GM18519 (cell line): Measurements from ENCODE around the gene PRKCQ.

Source experiments
- ATAC-seq: cut with Tn5 transposase; IDR thresholded peaks from one replicate; pipeline ENCODE4 v1.9.1; 2021; ENCODE audit warnings: mild to moderate bottlenecking, moderate library complexity; ENCODE audit not compliant: unreplicated experiment, low FRiP score

The PRKCQ gene

GRCh38 chr10:6530211-6530840 lies 49.8 kb downstream of the PRKCQ start:
- no peak for ATAC-seq

DNA sequence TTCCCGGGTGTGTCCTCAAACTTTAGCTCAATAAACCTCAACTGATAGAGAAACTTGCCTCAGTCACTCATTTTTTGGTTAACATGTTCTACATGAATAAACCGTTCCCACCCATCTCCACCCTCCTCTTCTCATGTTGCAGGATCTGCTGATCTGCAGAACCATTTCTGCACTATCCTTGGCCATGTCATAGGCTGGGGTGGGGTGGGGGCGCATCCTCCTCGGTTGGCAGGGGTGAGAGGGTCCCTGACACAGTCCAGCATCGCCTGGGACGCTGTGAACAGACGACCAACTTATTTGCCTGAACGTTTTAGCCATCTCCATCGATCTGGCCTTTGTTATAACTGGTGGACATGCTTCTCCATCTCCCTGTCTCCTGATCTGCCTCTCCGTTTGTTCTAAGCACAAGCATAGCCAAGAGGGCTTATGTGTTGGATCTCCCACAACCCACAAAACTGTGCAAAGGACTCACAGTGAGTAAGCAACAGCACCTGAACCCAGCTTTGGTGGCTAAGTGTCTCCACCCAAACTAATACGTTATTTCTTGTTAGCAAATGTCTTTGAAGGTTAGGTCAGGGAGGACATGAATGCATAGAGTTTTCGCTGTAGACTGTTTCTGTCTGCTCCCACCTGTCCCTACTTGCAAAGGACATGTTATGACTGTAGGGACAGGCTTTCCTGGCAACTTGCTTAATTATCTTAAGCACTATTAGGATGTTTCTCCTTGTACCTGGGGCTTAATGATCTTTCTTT lies 51.7 kb downstream of the PRKCQ start:
- no peak for ATAC-seq

DNA sequence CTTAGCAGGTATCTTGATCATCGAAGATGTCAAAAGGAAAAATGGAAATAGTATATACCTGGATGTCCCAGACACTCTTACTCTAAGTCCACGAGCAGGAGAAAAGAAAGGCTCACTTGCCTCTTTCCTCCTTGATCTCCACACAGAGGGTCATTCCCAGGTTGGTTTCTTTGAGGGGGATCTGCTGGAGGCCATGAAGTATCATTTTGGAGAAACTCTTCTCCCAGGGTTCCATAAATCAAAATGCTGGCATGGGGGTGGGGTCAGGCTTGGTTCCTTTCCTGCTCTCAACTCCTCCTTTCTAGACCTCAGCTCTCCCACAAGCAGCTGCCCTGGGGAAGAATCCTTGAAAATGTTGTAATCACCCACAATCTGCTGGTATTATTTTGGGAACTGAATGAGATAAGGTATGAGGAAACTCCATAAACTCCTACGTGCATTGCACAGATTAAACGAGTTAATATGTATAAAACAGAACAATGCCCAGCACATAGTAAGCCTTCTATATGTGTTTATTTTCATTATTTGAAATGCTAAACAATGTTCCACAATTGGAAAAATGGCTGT lies 54.4 kb downstream of the PRKCQ start:
- no peak for ATAC-seq

DNA sequence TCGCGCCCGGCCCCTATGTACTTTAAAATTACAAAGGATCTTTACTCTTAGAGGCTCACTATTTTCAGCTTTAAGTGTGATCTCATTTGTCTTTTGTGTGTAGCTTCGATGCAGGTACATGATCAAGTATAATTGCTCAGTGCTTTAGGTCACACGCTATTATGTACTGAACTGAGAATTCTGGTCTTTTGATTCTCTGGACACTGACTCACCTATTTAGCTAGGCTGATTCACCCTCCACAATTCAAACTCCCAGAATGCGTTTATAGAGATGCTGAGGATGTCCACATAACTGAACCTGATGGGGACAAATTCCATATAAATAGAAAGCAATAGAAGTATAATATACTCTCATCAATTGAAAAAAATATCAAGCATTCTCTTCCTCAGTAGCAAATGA lies 57.8 kb downstream of the PRKCQ start:
- no peak for ATAC-seq

DNA sequence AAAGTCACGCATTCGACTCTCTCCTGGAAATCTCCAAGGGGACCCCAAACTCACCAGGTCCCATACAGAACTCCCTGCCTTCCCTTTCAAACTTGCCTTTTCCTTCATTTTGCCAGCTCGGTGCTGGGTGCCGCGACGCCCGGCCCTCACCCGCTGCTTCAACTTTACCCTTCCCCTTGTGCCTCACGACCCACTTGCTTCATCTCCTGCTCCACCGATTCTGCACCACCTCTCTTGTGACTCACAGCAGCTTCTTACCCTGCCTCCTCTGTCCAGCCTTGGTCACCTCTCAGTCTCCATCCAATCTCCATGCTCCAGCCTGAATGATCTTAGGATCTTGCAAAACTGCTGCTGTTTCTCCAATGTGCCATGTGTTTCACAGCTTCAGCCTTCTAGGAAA lies 59.9 kb downstream of the PRKCQ start:
- ATAC-seq = no peak

DNA sequence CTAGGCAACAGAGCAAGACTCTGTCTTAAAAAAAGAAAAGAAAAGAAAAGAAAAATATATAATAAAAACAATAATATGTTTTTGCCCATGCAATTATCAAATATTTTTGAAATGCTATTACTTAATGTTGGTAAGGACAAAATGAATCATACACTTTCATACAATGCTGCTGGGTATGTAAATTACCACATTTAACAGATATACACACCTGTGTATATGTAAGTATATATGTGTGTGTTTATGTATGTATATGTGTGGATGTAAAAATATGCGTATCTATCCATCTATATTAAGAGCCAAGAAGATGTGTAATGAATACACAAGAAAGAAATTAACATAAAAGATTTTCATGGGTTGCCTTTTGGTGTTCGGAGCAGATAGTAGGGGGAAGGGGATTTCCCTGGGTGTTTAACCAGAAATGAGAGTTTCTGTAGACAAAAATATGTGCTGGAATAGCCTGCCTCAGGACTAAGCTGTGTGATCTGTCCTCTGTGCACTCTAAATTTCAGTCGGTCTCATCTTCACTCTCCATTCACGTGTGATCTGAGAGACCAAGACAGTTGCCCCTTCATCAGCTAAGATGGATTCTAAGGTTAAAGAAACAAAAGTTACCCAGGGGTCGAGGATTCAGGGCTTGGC lies 61.2 kb downstream of the PRKCQ start:
- no peak for ATAC-seq

DNA sequence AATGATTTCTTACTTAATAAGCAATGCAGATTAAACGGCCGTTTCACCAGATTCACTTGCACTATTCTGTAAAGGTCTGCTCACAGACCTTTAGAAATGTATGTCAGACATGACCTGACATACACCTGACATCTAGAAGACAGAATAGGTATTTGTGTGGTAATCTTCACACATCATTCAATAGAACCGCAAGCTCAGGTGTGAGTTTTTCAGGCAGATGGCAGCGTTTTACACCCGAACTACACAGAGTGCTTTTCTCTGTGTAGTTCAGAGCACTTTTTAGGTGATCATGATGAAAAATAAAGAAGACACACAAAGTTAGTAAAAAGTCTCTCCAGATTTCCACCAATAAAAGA lies 63.2 kb downstream of the PRKCQ start:
- ATAC-seq = no peak

GRCh38 chr10:6516281-6516928 lies 63.7 kb downstream of the PRKCQ start:
- ATAC-seq = no peak

DNA sequence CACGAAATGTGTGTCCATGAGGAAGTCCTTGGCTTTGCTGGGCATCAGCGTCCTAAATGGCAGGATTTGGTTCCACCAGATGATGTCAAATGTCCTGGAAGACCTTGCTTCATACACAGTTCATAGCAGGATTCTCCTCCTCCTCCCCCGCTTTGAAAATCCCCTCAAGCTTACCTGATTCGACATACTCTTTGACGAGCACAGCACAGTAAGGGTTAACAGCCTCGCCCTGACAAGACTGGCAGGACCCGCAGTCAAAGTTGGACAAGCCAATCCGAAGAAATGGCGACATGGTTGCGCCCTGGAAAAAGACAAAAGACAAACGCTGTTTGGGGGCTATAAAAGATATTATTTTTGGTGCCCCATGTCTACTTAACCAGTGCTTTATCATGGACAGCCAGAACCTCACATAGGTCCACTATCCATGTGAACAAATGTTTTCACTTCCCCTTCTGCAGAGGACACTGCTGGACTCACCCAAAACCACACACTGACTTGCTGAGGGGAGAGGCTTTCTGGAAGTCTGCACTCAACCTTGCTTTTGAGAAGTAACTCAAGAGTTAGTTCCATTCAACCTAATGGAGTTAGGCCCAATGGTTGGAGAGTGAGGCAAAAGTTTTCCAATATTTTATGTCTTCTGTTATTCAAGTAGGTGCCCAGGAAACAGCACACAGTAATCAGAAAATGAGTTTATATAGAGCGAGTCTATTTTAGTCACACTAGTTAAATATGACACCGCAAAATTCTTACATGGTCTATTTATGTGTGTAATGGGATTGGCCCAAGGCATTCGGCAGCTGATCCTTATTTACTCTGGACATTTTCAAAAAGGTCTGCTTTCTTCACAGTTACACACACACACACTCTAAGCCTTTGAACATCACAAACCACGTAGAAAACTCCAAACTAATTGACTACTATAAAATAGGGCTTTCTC lies 65.0 kb downstream of the PRKCQ start:
- ATAC-seq = no peak

DNA sequence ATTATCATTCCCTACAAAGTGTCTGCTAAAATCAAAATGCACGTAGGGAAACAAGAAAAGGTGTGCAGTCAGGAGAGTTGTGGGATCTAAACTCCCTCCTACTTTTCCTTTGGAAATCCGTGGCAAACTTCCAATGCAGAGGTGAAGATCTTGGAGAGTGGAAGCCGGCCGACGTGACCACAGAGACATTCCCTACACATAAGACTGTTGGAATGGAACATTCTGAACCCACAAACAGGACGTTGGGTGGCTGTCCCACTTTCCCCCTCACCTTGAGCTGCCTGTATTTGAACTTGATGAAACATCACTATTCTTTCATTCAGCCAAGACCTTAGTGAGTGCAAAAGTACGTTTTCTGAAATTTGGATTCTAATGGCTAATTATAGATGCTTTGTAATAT lies 65.9 kb downstream of the PRKCQ start:
- no peak for ATAC-seq

DNA sequence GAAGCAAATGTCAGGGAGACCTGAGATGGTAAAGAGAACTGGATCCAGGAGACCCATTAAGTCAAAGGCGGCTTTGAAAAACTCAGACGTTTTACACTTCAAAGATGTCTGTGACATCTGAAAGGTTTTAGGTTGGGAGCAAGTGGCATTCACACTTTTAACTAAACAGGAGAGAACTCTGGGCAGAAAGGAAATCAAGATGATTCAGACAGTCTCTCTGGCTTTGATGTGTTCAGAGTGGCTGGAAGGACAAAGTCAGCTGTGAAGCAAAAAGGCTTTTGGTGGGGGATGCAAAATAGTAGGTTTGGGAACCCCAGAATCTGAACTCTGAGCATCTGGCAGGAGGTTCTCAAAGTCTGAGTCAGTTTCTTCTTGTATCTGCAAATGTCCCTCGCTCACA lies 66.6 kb downstream of the PRKCQ start:
- no peak for ATAC-seq

- no peak for ATAC-seq
Observed at GRCh38 chr10:6512182-6512581, 67.9 kb downstream of the PRKCQ start.

GRCh38 chr10:6511347-6511746 lies 68.7 kb downstream of the PRKCQ start:
- ATAC-seq = no peak

- ATAC-seq = peak; percentile 87
Observed at GRCh38 chr10:6507311-6507710, 72.8 kb downstream of the PRKCQ start.

DNA sequence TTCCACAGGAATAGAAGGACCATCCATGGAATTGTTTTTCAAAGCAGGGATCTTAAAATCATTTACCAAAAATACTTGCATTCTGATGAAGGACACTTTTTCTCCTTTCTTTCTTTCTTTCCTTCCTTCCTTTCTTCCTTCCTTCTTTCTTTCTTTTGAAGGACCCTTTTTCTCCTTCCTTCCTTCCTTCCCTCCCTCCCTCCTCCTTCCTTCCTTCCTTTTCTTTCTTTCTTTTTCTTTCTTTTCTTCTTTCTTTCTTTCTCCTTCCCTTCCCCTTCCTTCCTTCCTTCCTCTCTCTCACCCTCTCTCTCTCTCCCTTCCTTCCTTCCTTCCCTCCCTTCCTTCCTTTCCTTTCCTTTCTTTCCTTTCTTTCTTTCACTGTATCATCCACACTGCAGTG lies 74.8 kb downstream of the PRKCQ start:
- ATAC-seq = no peak

DNA sequence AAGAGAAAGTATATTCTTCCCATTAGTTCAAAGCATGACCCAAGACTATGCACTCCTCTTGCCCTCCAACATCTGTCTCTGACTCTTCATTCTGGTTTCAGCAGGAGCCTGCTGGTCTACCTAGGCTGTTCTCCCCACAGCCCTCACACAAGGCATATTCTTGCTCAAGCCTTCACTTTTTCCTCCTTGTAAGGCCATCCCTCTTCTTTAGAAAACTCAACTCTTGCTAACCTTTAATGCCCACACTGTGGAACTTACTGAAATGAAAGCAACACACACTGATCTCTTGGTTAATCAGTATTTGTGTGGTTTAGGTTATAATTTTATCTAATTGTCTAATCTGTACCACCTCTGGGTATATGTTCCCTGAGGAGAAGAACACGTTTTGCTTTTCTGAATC lies 75.8 kb downstream of the PRKCQ start:
- no peak for ATAC-seq

- no peak for ATAC-seq
Observed at GRCh38 chr10:6503171-6503570, 76.9 kb downstream of the PRKCQ start.

- no peak for ATAC-seq
Observed at GRCh38 chr10:6501931-6502330, 78.1 kb downstream of the PRKCQ start.

DNA sequence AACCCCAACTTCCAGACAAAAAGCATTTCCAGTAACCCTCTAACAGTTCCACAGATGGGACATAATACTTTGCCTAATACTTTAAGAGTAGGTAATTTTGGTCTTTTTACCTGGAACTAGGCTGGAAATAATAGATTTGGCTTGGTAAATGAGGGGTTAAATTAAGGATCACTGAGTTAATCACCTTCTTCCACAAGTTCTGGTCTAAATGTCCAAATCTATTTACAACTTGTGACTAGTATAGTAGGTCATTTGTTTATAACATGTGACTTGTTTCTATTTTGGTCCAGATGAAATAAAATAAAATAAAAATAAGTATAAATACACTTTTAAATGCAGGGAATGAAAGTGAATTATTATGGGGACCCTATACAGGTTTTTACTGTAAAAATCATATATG lies 80.1 kb downstream of the PRKCQ start:
- no peak for ATAC-seq

DNA sequence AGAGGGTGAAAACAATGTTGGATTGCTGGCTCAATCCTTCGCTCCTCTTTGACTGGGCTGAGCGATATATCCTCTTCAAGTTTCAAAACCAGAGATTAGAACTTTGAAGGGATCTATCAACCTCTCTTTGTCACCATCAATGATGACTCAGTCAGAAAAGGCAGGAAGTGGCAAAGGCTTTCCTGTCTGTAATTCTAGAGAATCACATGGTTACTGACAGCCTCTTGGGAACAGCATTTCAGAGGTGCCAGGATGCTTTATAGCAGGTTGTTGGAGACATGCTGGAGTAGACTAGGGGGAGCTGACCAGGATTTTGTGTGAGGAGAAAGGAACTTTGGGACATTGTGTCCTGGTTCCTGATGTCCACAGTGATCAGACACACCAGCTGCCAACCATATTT lies 81.3 kb downstream of the PRKCQ start:
- no peak for ATAC-seq
